Endothelial cell of umbilical vein (primary cell): ENCODE measurements around the gene SERPINB13.

ENCODE experiments used
- EZH2 ChIP-seq: IDR thresholded peaks from 2 replicates; pipeline ENCODE4 v1.6.1; 2012; ENCODE audit warnings: borderline replicate concordance, low read depth, mild to moderate bottlenecking, moderate library complexity, low read length, inconsistent platforms; ENCODE audit not compliant: severe bottlenecking
- JUN ChIP-seq: IDR thresholded peaks from 2 replicates; pipeline ENCODE4 v1.6.1; 2011; ENCODE audit warnings: borderline replicate concordance, low read depth; ENCODE audit not compliant: insufficient read length, insufficient read depth
- POLR2AphosphoS5 ChIP-seq: IDR thresholded peaks from 2 replicates; pipeline ENCODE4 v1.6.1; 2012; ENCODE audit warnings: low read depth, mild to moderate bottlenecking, control low read depth, low read length, moderate library complexity; ENCODE audit not compliant: insufficient read depth
- TF ChIP-seq, protein P1 (sequence below), 2 donors: IDR thresholded peaks; 1 replicate in 1 of 2; 2 replicates in 1 of 2; pipeline ENCODE4 v1.5.1; 2011; ENCODE audit warnings: low read length in 2 of 2, mild to moderate bottlenecking in 2 of 2, moderate library complexity in 2 of 2, control low read depth in 1 of 2, inconsistent platforms in 1 of 2, low read depth in 1 of 2; ENCODE audit not compliant: insufficient read depth in 1 of 2; ENCODE audit errors: extremely low read depth in 1 of 2

- TF ChIP-seq, protein P1, sequence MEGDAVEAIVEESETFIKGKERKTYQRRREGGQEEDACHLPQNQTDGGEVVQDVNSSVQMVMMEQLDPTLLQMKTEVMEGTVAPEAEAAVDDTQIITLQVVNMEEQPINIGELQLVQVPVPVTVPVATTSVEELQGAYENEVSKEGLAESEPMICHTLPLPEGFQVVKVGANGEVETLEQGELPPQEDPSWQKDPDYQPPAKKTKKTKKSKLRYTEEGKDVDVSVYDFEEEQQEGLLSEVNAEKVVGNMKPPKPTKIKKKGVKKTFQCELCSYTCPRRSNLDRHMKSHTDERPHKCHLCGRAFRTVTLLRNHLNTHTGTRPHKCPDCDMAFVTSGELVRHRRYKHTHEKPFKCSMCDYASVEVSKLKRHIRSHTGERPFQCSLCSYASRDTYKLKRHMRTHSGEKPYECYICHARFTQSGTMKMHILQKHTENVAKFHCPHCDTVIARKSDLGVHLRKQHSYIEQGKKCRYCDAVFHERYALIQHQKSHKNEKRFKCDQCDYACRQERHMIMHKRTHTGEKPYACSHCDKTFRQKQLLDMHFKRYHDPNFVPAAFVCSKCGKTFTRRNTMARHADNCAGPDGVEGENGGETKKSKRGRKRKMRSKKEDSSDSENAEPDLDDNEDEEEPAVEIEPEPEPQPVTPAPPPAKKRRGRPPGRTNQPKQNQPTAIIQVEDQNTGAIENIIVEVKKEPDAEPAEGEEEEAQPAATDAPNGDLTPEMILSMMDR (IDR thresholded peaks at IDR 0.05; ENCODE audit: extremely low read depth in 1 of 2, insufficient read depth in 1 of 2, low read depth in 1 of 2, low read length in 2 of 2): no peak
- TF ChIP-seq POLR2AphosphoS5 (no peak), EZH2 (no peak), JUN (no peak)
These were observed 1.8 kb downstream of the SERPINB13 start for GRCh38 chr18:63588909-63589308.
